HL-60/S4 treated with retinoic acid at 250 ng/mL for 4 days and 3 days (cell line): Measurements from ENCODE around the gene LTBP4.
"Not testable (repeated sequence)": the region's sequence is repeated elsewhere in the genome, so short reads cannot be mapped to it uniquely, and the experiment has no call there.

Experiments used
- in situ Hi-C: fragments of 300-500 bp; cut with MboI; formaldehyde crosslinking; loops from 2 replicates; pipeline ENCODE4 v1.7.0; 2022; ENCODE audit warnings: low sequenced_read_pairs

LTBP4 gene

DNA sequence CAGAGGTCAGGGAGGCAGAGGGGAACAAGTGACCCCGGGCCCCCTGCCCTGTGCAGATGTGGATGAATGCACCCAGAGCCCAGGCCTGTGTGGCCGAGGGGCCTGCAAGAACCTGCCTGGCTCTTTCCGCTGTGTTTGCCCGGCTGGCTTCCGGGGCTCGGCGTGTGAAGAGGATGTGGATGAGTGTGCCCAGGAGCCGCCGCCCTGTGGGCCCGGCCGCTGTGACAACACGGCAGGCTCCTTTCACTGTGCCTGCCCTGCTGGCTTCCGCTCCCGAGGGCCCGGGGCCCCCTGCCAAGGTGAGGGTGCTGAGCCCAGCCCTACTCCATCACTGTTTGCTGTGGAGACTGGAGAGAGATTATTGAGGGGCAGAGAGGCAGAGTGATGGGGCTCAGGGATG, 9.9 kb downstream of the LTBP4 start:
- in situ Hi-C loops = no loop called here

DNA sequence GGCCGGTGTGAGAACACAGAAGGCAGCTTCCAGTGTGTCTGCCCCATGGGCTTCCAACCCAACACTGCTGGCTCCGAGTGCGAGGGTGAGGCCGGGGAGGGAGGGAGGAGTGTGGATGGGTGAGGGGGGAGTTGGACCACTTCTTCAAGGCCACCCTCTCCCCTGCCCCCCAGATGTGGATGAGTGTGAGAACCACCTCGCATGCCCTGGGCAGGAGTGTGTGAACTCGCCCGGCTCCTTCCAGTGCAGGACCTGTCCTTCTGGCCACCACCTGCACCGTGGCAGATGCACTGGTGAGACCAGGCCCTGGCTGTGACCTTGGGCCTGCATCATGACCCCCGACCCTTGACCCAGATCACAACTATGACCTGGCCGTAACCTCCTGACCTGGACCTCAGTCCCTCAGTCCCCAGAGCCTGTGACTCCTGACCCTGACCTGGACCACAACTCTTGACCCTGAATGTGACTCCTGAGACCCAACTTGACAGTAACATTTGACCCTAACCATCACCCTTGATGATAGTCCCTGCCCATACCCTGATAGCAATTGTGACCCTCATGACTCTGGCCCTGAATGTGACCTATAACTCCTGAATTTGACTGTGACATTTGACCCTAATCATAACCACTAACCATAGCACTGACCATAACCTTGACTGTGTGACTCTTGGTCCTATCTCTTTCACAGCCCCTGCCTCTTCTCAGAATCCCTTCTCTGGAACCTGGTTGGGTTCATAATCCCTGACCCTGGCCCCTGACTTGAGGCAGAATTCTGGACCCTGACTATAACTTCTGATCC, 10.9 kb downstream of the LTBP4 start:
- in situ Hi-C loops = no loop called here

DNA sequence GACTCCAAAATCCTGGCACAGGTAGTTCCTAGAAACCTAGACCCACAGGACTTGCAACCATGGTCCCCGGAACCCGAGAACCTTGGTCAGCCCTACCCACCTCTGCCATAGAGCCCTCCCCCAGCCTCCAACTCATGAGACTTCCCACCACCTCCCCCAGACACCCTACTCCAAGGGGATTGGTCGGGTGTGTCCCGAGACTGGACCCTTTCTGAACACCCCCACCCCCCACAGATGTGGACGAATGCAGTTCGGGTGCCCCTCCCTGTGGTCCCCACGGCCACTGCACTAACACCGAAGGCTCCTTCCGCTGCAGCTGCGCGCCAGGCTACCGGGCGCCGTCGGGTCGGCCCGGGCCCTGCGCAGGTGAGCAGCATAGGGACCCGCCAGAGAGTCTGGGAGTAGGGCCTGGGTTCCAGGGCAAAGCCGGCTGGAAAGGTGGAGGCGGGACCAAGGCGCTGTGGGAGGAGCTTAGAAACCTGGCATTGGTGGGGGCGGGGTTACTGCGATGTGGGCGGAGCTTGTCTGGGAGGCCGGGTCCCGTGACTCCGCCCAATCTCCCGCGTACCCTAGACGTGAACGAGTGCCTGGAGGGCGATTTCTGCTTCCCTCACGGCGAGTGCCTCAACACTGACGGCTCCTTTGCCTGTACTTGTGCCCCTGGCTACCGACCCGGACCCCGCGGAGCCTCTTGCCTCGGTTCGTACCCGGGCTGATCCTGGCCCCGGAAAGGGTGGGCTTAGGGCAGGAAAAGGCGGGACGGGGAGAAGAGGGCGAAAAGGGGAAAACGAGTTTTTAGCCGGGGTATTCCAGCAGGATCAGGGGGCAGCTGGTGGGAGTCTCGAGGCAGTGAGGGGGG, 11.9 kb downstream of the LTBP4 start:
- in situ Hi-C loops = no loop called here

DNA sequence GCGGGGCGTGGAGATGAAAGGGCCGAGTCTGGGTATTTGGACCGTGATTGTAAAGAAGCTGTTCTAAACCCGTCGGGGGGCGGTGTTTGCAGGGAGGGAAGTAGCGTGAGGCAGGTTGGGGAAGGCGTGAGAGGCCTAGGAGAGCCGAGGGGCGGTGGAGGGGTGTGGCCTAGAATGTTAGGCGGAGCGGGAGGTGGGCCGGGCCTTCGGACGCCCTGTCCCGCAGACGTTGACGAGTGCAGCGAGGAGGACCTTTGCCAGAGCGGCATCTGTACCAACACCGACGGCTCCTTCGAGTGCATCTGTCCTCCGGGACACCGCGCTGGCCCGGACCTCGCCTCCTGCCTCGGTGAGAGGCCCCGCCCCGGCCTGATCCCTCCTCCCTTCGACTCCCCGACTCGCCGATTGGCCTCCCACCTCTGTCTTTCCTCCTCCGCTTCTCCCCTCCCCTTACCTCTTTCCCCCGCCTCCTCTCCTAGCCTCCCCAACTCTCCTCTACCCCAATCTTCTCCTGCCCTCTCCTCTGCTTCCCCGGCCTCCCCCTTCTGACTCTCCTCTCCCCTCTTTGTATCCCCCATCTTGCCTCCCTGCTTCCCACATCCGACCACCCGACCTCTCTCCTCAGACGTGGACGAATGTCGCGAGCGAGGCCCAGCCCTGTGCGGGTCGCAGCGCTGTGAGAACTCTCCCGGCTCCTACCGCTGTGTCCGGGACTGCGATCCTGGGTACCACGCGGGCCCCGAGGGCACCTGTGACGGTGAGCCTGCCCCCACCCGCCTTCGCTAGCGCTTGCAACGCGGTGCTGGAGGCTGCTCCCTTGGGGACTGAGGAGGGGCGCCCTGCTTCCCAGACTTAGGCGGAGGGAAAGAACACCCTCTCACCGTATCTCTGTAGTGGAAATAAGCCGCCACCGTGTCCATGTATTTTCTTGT, 12.8 kb downstream of the LTBP4 start:
- in situ Hi-C loops = no loop called here

DNA sequence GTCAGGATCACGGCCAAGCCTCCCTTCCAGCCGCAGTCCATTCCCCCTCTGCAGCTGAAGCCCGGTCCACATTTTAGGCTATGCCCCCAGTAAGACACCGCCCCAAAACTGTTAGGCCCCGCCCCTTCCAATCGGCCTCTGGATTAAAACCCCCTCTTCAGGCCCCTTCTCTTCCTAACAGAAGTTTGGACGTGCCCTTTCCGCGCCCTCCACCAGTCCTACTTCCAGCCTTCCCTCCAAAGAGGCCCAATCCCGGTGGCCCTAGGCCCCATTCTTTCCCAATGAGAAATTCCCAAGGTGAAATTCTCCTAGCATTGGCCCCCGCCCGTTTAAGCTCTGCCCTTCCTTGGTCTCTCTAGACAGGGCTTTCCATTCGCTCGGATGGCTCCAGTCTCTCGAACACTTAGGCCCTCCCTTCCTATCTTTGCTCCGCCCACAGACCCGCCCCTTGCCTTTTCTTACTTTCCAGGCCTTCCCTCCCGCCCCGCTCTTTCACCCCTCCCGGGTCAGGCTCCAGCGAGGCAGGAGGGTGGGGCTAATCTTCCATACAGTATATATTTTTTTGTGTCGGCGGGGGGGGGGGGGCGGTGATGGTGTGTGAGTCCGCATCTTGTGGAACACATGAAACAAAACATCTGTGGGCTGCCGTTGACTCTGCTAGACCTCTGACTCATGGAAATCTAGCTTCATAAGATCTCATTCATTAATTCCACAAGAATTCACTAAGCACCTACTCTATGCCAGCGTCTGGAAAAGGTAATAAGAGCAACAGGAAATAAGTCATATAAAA, 13.6 kb downstream of the LTBP4 start:
- in situ Hi-C loops = no loop called here

DNA sequence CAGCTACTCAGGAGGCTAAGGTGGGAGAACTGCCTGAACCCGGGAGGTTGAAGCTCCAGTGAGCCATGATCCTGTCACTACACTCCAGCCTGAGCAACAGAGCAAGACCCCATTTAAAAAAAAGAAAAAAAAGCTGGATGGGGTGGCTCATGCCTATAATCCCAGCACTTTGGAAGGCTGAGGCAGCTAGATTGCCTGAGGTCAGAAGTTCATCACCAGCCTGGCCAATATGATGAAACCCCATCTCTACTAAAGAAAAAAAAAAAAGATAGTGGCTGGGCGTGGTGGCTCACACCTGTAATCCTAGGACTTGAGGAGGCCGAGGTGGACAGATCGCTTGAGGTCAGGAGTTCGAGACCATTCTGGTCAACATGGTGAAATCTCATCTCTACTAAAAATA, 15.0 kb downstream of the LTBP4 start:
- in situ Hi-C loops = no loop called here

GRCh38 chr19:40616941-40617340, 15.8 kb downstream of the LTBP4 start:
- in situ Hi-C loops = no loop called here

DNA sequence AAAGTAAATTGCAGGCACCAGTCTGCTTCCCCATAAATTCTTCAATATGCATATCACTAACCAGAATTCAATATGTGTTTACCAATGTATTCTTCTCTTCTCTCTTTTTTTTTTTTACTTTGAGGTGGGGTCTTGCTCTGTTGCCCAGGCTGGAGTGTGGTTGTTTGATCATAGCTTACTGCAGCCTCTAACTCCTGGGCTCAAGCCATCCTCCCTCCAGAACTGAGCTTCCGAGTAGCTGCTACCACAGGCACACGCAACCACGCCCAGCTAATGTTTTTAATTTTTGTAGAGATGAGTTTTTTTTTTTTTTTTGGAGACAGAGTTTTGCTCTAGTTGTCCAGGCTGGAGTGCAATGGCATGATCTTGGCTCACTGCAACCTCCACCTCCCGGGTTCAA, 16.8 kb downstream of the LTBP4 start:
- in situ Hi-C loops = no loop called here

- in situ Hi-C loops = no loop called here
These were observed 18.4 kb downstream of the LTBP4 start for GRCh38 chr19:40619333-40620160.

- in situ Hi-C loops = no loop called here
These were observed 19.0 kb downstream of the LTBP4 start for GRCh38 chr19:40620161-40620485.

DNA sequence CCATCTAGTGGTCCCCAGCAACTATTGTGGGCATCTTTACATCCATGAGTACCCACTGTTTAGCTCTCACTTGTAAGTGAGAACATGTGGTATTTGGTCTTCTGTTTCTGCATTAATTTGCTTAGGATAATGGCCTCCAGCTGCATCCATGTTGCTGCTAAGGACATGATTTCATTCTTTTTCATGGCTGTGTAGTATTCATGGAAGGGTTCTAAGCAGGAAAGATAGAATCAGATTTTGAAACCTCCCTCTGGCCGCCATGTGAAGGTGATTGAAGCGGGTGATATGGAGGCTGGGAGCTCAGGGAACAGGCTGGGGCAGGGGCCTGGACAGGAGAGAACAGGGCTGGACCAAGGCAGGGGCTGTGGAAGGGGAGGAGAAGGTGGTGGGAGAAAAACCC, 20.1 kb downstream of the LTBP4 start:
- in situ Hi-C loops = no loop called here

DNA sequence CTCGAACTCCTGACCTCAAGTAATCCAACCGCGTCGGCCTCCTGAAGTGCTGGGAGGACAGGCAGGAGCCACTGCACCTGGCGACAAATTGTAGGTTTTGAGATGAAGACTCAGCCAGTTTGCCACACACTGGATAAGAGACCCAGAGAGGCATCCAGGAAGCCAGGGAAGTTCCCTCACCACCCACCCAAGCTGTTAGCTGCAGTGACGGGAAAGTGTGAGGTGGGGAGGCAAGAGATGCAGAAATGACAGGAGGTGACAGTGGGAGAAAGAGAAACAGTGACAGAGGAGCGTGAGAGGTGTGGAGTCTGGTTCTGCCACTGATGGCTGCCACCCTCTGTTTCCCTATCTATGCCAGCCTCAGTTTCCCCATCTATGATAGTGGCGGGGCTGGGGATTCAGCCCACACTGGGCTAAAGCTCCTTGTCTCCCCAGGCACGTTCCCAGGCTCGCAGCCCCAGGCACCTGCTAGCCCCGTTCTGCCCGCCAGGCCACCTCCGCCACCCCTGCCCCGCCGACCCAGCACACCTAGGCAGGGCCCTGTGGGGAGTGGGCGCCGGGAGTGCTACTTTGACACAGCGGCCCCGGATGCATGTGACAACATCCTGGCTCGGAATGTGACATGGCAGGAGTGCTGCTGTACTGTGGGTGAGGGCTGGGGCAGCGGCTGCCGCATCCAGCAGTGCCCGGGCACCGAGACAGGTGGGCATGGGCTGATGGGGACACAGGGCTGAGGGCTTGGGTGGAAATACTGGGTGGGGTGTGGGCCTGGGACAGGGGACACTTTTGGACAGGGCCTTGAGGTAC, 21.0 kb downstream of the LTBP4 start:
- in situ Hi-C loops = no loop called here

- in situ Hi-C loops = no loop called here
These were observed 21.6 kb downstream of the LTBP4 start for GRCh38 chr19:40622773-40623075.

DNA sequence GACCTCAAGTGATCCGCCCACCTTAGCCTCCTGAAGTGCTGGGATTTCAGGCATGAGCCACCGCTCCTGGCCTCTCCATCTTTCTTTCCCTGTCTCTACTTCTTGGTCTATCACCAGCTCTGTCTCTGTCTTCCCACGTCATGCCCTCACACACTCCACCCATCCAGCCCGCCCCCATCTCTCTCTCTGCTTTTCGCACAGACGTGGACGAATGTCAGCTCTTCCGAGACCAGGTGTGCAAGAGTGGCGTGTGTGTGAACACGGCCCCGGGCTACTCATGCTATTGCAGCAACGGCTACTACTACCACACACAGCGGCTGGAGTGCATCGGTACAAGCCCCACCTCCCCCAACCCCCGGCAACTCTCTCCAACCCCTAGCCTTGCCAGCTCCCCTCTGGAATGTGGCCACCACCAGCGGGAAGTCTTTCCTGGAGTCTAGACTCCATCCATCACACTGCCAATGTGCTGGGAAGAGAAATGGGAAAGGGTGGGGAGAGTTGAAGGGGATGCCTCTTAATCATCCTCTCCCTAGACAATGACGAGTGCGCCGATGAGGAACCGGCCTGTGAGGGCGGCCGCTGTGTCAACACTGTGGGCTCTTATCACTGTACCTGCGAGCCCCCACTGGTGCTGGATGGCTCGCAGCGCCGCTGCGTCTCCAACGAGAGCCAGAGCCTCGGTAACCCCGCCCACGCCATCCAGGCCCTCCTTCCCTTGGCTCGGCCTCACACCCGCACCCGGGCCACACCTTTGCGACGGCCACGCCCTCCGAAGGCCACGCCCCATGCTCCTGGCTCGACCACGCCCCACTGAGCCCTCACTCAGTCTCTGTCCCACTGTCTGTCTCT, 22.5 kb downstream of the LTBP4 start:
- in situ Hi-C loops = no loop called here

GRCh38 chr19:40624369-40625153, 23.4 kb downstream of the LTBP4 start:
- in situ Hi-C loops = not testable (repeated sequence)

DNA sequence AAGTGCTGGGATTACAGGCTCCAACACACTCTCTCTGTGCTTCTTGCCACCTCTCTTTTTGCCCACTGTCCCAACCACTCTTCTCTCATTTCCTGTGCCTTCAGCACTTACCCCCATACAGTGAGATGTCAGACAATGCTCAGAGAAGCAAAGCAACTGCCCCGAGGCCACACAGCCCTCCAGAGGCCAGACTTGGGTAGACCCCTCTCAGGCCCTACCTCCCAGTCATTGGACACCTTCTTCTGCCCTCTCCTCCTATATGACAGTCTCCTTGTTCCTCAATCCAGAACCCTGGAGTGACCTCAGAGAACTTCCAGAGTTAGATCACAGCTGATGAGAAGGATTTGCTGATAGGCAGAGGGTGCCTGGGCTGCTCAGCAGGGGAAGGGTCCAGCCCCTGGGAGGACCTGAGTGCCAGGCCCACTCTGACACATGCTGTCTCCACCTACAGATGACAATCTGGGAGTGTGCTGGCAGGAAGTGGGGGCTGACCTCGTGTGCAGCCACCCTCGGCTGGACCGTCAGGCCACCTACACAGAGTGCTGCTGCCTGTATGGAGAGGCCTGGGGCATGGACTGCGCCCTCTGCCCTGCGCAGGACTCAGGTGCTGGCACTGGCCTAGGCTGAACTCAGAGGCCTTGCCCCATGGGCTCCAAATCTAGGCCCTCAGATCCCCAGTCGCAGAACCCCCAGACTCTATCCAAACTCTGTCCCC, 24.4 kb downstream of the LTBP4 start:
- in situ Hi-C loops = no loop called here

DNA sequence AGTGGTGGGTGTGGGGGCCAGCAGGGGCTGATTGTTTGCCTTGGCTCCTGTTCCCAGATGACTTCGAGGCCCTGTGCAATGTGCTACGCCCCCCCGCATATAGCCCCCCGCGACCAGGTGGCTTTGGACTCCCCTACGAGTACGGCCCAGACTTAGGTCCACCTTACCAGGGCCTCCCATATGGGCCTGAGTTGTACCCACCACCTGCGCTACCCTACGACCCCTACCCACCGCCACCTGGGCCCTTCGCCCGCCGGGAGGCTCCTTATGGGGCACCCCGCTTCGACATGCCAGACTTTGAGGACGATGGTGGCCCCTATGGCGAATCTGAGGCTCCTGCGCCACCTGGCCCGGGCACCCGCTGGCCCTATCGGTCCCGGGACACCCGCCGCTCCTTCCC, 25.7 kb downstream of the LTBP4 start:
- in situ Hi-C loops = no loop called here
